Renal cortex interstitium (tissue), 11 donors: ENCODE data around the gene VEGFA. TPM values are rescaled to one million over a fixed set of nuclear protein-coding genes. Genes with fewer than 3 reads are reported as not detected.

Experiments used
- DNase-seq, 11 donors: peaks; one replicate each; pipeline ENCODE4 v3.0.0-alpha.2; 2013; ENCODE audit warnings: low read depth in 9 of 11, low spot score in 4 of 11; ENCODE audit errors: extremely low read depth in 1 of 11
- polyA plus RNA-seq, 3 donors: library from polyadenylated mRNA; unstranded; fragments of 120-200 nt; gene quantifications; one replicate each; pipeline ENCODE4 v1.2.1, GENCODE V29; 2013; ENCODE audit not compliant: insufficient read length in 3 of 3

VEGFA gene
- polyA plus RNA-seq, 3 donors, result 293 to 424 (median 310) TPM

GRCh38 chr6:43764772-43765171, 5.2 kb upstream of the VEGFA start:
- DNase-seq, result no peak

GRCh38 chr6:43765776-43766499, 4.1 kb upstream of the VEGFA start:
- DNase-seq, result no peak

GRCh38 chr6:43766500-43766853, 3.5 kb upstream of the VEGFA start:
- DNase-seq, result no peak

- DNase-seq, result no peak
Observed at GRCh38 chr6:43766964-43767461, 3.0 kb upstream of the VEGFA start.

GRCh38 chr6:43767553-43768505, 2.2 kb upstream of the VEGFA start:
- DNase-seq, result no peak

- no peak for DNase-seq
Observed at GRCh38 chr6:43768506-43768860, 1.5 kb upstream of the VEGFA start.

GRCh38 chr6:43768983-43769525, 957 bp upstream of the VEGFA start:
- no peak for DNase-seq

- peak in 1 of 11 donors; percentile 43 for DNase-seq
Observed at GRCh38 chr6:43770372-43771209, 580 bp downstream of the VEGFA start.

- DNase-seq, result peak in 4 of 11 donors; percentile 56 to 61 (median 59)
Observed at GRCh38 chr6:43771210-43771857, 1.3 kb downstream of the VEGFA start.

- DNase-seq, result peak in 1 of 11 donors; percentile 50
Observed at GRCh38 chr6:43771858-43772680, 2.1 kb downstream of the VEGFA start.

- DNase-seq, result no peak
Observed at GRCh38 chr6:43772681-43773049, 2.7 kb downstream of the VEGFA start.

- DNase-seq, result no peak
Observed at GRCh38 chr6:43773050-43773979, 3.3 kb downstream of the VEGFA start.

- DNase-seq, result no peak
Observed at GRCh38 chr6:43773980-43774775, 4.2 kb downstream of the VEGFA start.

- peak in 6 of 11 donors; percentile 59 to 69 (median 64) for DNase-seq
Observed at GRCh38 chr6:43774776-43775534, 4.9 kb downstream of the VEGFA start.

GRCh38 chr6:43775535-43775885, 5.5 kb downstream of the VEGFA start:
- DNase-seq, result no peak
